Measurements from ENCODE around the gene ING1. TPM values are rescaled to one million over a fixed set of nuclear protein-coding genes. Genes with fewer than 3 reads are reported as not detected.

ING1 gene
- total RNA-seq, 1 donor from 2014 or later: 13.5 TPM

- DNase-seq: no peak
Observed at GRCh38 chr13:110772091-110772984, 58.8 kb downstream of the ING1 start.

Other genes with a start within 250 kb of the ING1 start
- 8.0 TPM for gene RAB20, start 152.0 kb upstream of the ING1 start, total RNA-seq
- gene NAXD, start 98.2 kb upstream of the ING1 start, total RNA-seq: 15.4 TPM
- gene CARS2, start 7.6 kb upstream of the ING1 start, total RNA-seq: 44.2 TPM
- gene ANKRD10, start 201.4 kb downstream of the ING1 start, total RNA-seq: 110 TPM

Data from skin of body (tissue), 2 donors.